GM18511 (cell line): Measurements from ENCODE around the gene DLL4.
"Not testable (repeated sequence)": the region's sequence is repeated elsewhere in the genome, so short reads cannot be mapped to it uniquely, and the experiment has no call there.

Experiments
- ATAC-seq: cut with Tn5 transposase; IDR thresholded peaks from one replicate; pipeline ENCODE4 v1.9.1; 2021; ENCODE audit warnings: mild to moderate bottlenecking, moderate library complexity; ENCODE audit not compliant: unreplicated experiment

The DLL4 gene

GRCh38 chr15:40957581-40958051 is 28.5 kb downstream of the DLL4 start:
- ATAC-seq: no peak

GRCh38 chr15:40958146-40958545 is 29.0 kb downstream of the DLL4 start:
- no peak for ATAC-seq

- ATAC-seq: no peak
These were observed 29.6 kb downstream of the DLL4 start for GRCh38 chr15:40958723-40959122.

- no peak for ATAC-seq
These were observed 30.4 kb downstream of the DLL4 start for GRCh38 chr15:40959331-40960141.

- ATAC-seq: no peak
These were observed 31.2 kb downstream of the DLL4 start for GRCh38 chr15:40960151-40960885.

GRCh38 chr15:40960925-40961324 is 31.8 kb downstream of the DLL4 start:
- no peak for ATAC-seq

- not testable (repeated sequence) for ATAC-seq
These were observed 32.6 kb downstream of the DLL4 start for GRCh38 chr15:40961740-40962139.

- not testable (repeated sequence) for ATAC-seq
These were observed 33.2 kb downstream of the DLL4 start for GRCh38 chr15:40962317-40962716.

GRCh38 chr15:40963201-40963600 is 34.1 kb downstream of the DLL4 start:
- ATAC-seq: no peak

- ATAC-seq: no peak
These were observed 34.9 kb downstream of the DLL4 start for GRCh38 chr15:40964006-40964405.

GRCh38 chr15:40964634-40965033 is 35.5 kb downstream of the DLL4 start:
- no peak for ATAC-seq

- no peak for ATAC-seq
These were observed 39.3 kb downstream of the DLL4 start for GRCh38 chr15:40968290-40969085.

- no peak for ATAC-seq
These were observed 40.2 kb downstream of the DLL4 start for GRCh38 chr15:40969363-40969762.

GRCh38 chr15:40974879-40975278 is 45.7 kb downstream of the DLL4 start:
- ATAC-seq: no peak

GRCh38 chr15:40976819-40977218 is 47.7 kb downstream of the DLL4 start:
- ATAC-seq: no peak

- ATAC-seq: no peak
These were observed 49.0 kb downstream of the DLL4 start for GRCh38 chr15:40978141-40978540.

- ATAC-seq: no peak
These were observed 49.4 kb downstream of the DLL4 start for GRCh38 chr15:40978562-40978961.

- no peak for ATAC-seq
These were observed 52.0 kb downstream of the DLL4 start for GRCh38 chr15:40981186-40981585.

GRCh38 chr15:40982855-40983254 is 53.7 kb downstream of the DLL4 start:
- no peak for ATAC-seq

- ATAC-seq: no peak
These were observed 55.3 kb downstream of the DLL4 start for GRCh38 chr15:40984406-40984805.

GRCh38 chr15:40984964-40985363 is 55.8 kb downstream of the DLL4 start:
- ATAC-seq: no peak
